Thyroid gland (tissue), 4 donors: Measurements from ENCODE around the gene TMEM50B. TPM values are rescaled to one million over a fixed set of nuclear protein-coding genes. Genes with fewer than 3 reads are reported as not detected.

Source experiments
- DNase-seq, 2 donors: peaks; one replicate each; pipeline ENCODE4 v3.0.0-alpha.2; 2019
- H3K27ac ChIP-seq, 3 donors: fragments of 200-600 bp; sonication (generic); 1 replicate in 2 of 3; 2 replicates in 1 of 3; pipeline ENCODE4 v1.5.1; 2016 to 2019; ENCODE audit warnings: mild to moderate bottlenecking in 1 of 3, moderate library complexity in 1 of 3
- H3K27me3 ChIP-seq: fragments of 200-600 bp; sonication (generic); one replicate; pipeline ENCODE4 v1.5.1; 2019
- H3K36me3 ChIP-seq, 2 donors: fragments of 200-600 bp; sonication (generic); one replicate each; pipeline ENCODE4 v1.5.1; 2016 to 2019
- H3K4me1 ChIP-seq, 2 donors: fragments of 200-600 bp; sonication (generic); one replicate each; pipeline ENCODE4 v1.5.1; 2017 to 2019
- H3K4me3 ChIP-seq, 3 donors: fragments of 200-600 bp; sonication (generic); replicated peaks in 1 of 3; 1 replicate in 2 of 3; 2 replicates in 1 of 3; pipeline ENCODE4 v1.5.1; 2016; ENCODE audit warnings: mild to moderate bottlenecking in 1 of 3
- H3K9me3 ChIP-seq: fragments of 200-600 bp; sonication (generic); one replicate; pipeline ENCODE4 v1.5.1; 2017
- POLR2A ChIP-seq, 2 donors: fragments of 450-650 bp; IDR thresholded peaks; one replicate each; pipeline ENCODE4 v1.6.1; 2017; ENCODE audit warnings: antibody characterized with exemption in 2 of 2, mild to moderate bottlenecking in 2 of 2, moderate library complexity in 1 of 2
- WGBS, 2 donors: methylation state at CpG; one replicate each; pipeline ENCODE4 v1.1.5; 2017; 5-methylcytosine and 5-hydroxymethylcytosine counted together
- intact Hi-C: fragments of 100-400 bp; cut with DNase I; formaldehyde crosslinking; loops from one replicate; pipeline ENCODE4 v1.15.1; 2023
- total RNA-seq, 4 donors: library from RNA; depleted of rRNA; stranded (reverse); fragments of >200 nt; gene quantifications; one replicate each; pipeline ENCODE4 v1.2.3, GENCODE V29; 2016
- TF ChIP-seq, protein P1 (sequence below), 6 experiments: fragments of 200-600 bp in 3 of 6; fragments of 450-650 bp in 3 of 6; sonication (generic) in 3 of 6; IDR thresholded peaks; one replicate each; pipeline ENCODE4 v1.5.1; 2016 to 2019; ENCODE audit warnings: antibody characterized with exemption in 6 of 6, mild to moderate bottlenecking in 2 of 6, inconsistent platforms in 1 of 6, moderate library complexity in 1 of 6

The TMEM50B gene
- total RNA-seq, 4 donors from 2014 or later: 202 to 399 (median 295) TPM

DNA sequence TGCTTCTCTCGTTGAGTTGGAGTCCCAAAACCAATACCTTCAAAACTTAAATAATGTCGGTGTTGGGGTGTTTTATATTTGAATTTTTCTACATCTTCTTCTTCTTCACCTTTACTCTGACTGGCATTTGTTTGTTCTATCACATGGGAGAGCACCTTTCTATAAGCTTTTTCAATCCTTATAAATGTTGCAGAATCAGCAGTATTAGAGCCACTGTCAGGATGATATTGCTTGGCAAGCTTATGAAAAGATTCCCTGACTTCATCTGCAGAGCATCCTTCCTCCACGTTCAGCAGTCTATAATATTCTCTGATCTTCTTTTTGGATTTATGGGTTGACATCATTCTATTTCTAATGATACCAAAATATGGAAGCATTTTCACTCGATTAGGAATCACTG, 9.2 kb upstream of the TMEM50B start:
- peaks cover 13 to 16% of the 10 kb centered on the region in 2 donors for H3K4me1 ChIP-seq
- H3K9me3 ChIP-seq: no peaks in the 10 kb centered on the region
- H3K27ac ChIP-seq: no peak overlapping the region
- DNase-seq: no peak
- no peak overlapping the region for H3K4me3 ChIP-seq
- no peaks in the 10 kb centered on the region for H3K27me3 ChIP-seq
- TF ChIP-seq, protein P1, sequence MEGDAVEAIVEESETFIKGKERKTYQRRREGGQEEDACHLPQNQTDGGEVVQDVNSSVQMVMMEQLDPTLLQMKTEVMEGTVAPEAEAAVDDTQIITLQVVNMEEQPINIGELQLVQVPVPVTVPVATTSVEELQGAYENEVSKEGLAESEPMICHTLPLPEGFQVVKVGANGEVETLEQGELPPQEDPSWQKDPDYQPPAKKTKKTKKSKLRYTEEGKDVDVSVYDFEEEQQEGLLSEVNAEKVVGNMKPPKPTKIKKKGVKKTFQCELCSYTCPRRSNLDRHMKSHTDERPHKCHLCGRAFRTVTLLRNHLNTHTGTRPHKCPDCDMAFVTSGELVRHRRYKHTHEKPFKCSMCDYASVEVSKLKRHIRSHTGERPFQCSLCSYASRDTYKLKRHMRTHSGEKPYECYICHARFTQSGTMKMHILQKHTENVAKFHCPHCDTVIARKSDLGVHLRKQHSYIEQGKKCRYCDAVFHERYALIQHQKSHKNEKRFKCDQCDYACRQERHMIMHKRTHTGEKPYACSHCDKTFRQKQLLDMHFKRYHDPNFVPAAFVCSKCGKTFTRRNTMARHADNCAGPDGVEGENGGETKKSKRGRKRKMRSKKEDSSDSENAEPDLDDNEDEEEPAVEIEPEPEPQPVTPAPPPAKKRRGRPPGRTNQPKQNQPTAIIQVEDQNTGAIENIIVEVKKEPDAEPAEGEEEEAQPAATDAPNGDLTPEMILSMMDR (IDR thresholded peaks at IDR 0.05): no peak
- TF ChIP-seq POLR2A (IDR thresholded peaks at IDR 0.05): no peak
- intact Hi-C loops: no loop called here
- 95 to 97% methylated on average over 4 of the region's 4 CpGs for WGBS, 2 donors
- H3K36me3 ChIP-seq: no peaks in the 10 kb centered on the region

DNA sequence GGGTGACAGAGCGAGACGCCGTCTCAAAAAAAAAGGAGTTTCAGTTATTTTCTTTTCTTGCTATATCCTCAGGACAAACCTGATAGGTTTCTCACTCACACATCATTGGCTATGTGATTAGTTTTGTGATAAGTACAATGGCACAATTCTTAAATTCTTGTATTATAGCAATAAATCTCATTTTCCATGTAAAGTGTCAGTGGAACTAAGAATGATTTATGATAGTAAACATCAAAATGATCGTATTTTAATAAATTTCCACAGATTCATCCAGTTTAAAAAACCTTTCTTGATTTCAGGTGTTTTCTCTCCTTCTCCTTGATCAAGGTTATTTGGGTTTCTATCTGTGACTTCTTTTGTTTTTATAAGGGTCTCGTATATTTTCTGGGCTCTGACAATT, 8.2 kb upstream of the TMEM50B start:
- 96 to 97% methylated on average over 5 of the region's 5 CpGs for WGBS, 2 donors
- intact Hi-C loops: no loop called here

DNA sequence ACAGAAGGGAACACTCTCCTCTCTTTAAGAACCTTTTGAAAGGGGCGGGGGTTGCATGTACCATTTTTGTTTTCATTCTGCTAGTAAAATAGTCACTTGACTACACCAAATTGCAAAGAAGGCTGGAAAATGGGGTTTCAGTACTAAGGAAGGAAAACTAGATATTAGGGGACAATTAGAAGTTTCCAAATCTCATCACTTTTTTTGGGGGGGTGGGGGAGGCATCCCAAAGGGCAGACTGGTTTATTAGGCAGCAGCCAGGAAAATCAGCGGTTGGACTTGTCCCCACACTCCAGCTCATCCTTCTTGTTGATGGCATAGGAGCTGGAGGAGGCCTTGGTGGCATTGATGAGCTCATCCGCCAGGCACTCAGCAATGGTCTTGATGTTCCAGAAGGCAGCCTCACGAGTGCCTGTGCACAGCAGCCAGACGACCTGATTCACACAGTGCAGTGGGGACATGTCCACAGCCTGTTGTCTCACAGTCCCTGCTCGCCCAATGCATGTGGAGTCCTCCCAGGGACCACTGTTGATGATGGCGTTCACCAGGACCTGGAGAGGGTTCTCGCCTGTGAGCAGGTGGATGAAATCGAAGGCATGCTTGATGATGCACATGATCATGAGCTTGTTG, 1.7 kb upstream of the TMEM50B start:
- Histone ChIP-seq H3K27me3 (no peaks in the 10 kb centered on the region), H3K4me1 (peaks cover 19 to 36% of the 10 kb centered on the region in 2 donors), H3K4me3 (no peak overlapping the region), H3K27ac (peak overlapping the region in 2 of 3 donors; percentile 82 to 95), H3K9me3 (no peaks in the 10 kb centered on the region), H3K36me3 (no peaks in the 10 kb centered on the region)
- WGBS, 2 donors: 79 to 85% methylated on average over 8 to 9 of the region's 9 CpGs
- intact Hi-C loops: no loop called here
- peak; percentile 44 to 69 for DNase-seq
- TF ChIP-seq, protein P1 (IDR thresholded peaks at IDR 0.05): no peak
- no peak for TF ChIP-seq POLR2A (IDR thresholded peaks at IDR 0.05)

More for the DNA sequence above, 8.2 kb upstream of the TMEM50B start:
- TF ChIP-seq, protein P1 (IDR thresholded peaks at IDR 0.05): no peak
- TF ChIP-seq POLR2A (IDR thresholded peaks at IDR 0.05): no peak
- Histone ChIP-seq H3K9me3 (no peaks in the 10 kb centered on the region), H3K4me3 (no peak overlapping the region), H3K27me3 (no peaks in the 10 kb centered on the region), H3K4me1 (peaks cover 16 to 18% of the 10 kb centered on the region in 2 donors), H3K27ac (no peak overlapping the region), H3K36me3 (no peaks in the 10 kb centered on the region)
- no peak for DNase-seq

DNA sequence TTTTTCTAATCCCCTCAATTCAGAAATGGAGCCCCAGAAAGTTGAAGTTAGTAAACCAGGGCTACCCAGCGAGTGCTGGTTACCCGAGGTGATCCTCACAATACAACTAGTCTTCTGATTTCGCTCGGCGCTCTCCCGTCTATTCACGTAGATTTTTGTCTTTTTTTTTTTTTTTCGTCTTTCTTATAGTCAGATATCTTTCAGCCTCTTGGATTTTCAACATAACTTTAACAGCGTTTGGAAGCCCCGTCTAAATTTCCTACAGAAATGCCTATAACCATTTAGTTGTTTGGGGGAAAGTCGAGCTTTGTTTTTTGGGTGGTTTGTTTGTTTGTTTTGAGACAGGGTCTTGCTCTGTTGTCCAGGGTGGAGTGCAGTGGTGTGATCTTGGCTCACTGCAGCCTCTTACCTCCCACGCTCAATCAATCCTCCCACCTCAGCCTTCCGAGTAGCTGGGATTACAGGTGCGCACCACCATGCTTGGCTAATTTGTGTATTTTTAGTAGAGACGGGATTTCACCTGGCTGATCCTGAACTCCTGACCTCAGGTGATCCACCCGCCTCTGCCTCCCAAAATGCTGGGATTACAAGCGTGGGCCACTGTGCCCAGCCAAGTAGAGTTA, 818 bp upstream of the TMEM50B start:
- WGBS, 2 donors: 22 to 26% methylated on average over 17 of the region's 17 CpGs
- H3K9me3 ChIP-seq: no peaks in the 10 kb centered on the region
- peak overlapping the region; percentile 82 to 97 (median 95) for H3K27ac ChIP-seq
- peaks cover 19 to 36% of the 10 kb centered on the region in 2 donors for H3K4me1 ChIP-seq
- no peak for TF ChIP-seq POLR2A (IDR thresholded peaks at IDR 0.05)
- TF ChIP-seq, protein P1 (IDR thresholded peaks at IDR 0.05): no peak
- H3K4me3 ChIP-seq: peak overlapping the region; percentile 30 to 92 (median 77)
- H3K36me3 ChIP-seq: no peaks in the 10 kb centered on the region
- H3K27me3 ChIP-seq: no peaks in the 10 kb centered on the region
- DNase-seq: peak in 1 of 2 donors; percentile 35
- intact Hi-C loops: no loop called here
